RPMI7951 (cell line): Measurements from ENCODE around the gene ANAPC2. TPM values are rescaled to one million over a fixed set of nuclear protein-coding genes. Genes with fewer than 3 reads are reported as not detected.

Experiments
- DNase-seq: peaks from one replicate; pipeline ENCODE4 v3.0.0-alpha.2; 2012; ENCODE audit warnings: low read depth
- total RNA-seq: library from RNA; depleted of rRNA; stranded (reverse); fragments of >200 nt; shearing (Covaris generic); gene quantifications from 2 replicates; pipeline ENCODE4 v1.2.3, GENCODE V29; 2014

ANAPC2 gene
- total RNA-seq, 1 experiment from 2014 or later, result 8.1 TPM

DNA sequence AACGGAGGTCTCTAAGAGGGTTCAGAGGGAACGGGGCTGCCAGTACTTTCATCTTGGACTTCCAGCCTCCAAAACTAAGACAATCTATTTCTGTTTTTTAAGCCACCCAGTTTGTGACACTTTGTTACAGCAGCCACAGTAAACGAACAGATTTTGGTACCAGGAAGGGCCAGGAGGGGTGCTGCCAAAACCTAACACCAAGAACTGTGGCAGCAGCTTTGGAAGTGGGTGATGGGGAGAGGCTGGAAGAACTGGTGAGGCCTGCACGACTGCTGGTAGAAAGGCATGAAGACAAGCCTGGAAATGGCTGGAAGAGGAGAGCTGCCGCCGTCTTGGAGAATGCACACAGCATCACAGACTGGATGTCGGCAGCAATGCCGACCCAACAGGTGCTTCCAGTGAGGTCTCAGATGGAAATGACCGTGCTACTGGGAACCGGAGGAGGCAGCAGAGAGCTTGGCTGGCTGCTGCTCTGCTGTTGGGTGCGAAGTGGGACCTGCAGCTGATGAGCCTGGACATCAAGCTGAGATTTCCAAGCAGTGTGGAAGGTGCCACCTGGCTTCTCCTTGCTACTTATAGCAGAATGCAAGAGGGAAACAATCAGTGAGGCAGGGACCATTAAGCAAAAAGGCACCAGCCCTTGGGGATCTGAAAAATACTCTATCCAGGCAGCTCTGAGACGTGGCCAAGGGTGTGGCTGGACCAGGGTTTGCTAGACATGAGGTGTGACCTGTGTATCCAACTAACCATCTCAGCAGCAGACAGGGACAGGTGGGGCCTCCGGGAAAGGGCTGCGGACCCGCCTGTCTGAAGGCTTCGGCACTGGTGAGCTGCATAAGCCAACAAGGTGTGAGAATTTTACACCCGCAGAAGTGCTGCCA, 11.8 kb downstream of the ANAPC2 start:
- peak; percentile 29 for DNase-seq

- DNase-seq, result no peak
Measured at GRCh38 chr9:137175345-137175961, 12.9 kb downstream of the ANAPC2 start.

GRCh38 chr9:137174722-137175293, 13.6 kb downstream of the ANAPC2 start:
- no peak for DNase-seq

- DNase-seq, result no peak
Measured at GRCh38 chr9:137173796-137174664, 14.3 kb downstream of the ANAPC2 start.

DNA sequence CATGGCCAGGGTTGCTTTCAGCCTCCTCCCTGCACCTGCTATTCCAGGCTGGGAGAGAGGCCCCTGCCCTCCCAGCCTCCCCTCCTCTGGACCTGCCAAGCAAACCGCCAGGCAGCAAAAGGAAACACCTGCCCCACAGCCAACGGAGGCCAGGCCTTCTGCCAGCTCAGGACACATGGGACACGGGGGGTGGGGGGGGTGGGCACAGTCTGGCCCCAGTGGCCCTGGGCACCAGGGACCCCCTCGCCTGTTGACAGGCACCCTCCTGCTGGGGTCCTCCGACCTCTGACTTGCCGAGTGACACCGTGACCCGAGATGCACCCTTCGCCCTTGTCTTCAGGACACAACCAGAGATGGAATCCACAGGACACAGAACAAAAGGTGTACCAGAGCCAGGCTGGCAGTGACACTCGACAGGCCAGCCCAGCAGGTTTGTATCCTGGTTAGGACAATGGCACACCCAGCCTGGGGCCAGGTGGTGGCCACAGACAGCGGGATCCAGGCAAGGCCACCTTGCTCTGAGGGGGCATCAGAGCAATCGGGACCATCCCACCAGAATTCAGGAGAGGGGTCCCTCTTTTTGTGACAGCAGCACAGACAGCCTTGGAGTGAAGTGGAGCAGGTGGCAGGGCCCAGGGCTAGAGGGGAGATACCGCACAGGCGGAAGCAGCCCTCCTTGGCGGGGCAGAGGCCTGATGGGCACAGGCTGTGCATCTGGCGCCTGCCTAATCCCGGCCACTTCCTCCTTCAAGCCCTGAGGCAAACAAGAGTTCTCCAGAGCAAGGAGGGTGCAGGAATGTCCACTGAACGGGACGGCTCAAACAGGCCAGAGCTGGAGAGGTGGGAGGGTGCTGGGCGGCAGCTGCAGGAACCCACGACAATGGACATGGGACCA, 15.2 kb downstream of the ANAPC2 start:
- peak; percentile 37 for DNase-seq

GRCh38 chr9:137171149-137171900, 17.0 kb downstream of the ANAPC2 start:
- no peak for DNase-seq

DNA sequence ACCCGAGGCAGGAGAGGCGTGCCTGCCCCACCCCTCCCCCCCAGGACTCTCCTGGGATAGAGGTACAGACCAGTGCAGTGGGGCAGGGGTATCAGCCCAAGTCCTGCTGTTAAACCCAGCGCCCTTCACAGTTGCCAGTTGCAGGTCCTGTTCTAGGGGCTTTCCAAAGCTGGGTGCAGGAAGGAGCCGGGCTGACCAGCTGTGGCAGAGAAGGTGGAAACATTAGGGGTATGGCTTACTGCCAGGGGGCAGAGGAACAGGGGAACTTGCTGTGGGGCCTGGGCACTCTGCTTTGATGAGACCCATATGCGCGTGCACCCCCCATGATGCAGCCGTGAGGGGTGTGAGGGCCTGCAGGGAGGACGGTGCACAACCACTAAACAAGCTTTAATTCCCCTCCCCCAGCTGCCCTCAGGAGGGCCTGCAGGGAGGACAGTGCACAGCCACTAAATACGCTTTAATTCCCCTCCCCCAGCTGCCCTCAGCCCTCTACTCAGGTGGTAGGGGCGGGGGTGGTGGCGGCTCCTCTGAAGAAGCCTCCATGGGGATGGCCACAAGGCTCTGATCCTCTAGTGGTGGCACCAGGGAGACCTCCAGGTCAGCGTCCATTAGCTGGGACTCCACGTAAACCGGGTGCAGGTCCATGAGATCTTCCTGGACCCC, 17.7 kb downstream of the ANAPC2 start:
- DNase-seq, result no peak

- no peak for DNase-seq
Measured at GRCh38 chr9:137169896-137170358, 18.4 kb downstream of the ANAPC2 start, which contains the start of gene LRRC26. Gene LRRC26 (minus strand): TSS chr9:137170051. CDS start chr9:137169943, 108 bp downstream.

DNA sequence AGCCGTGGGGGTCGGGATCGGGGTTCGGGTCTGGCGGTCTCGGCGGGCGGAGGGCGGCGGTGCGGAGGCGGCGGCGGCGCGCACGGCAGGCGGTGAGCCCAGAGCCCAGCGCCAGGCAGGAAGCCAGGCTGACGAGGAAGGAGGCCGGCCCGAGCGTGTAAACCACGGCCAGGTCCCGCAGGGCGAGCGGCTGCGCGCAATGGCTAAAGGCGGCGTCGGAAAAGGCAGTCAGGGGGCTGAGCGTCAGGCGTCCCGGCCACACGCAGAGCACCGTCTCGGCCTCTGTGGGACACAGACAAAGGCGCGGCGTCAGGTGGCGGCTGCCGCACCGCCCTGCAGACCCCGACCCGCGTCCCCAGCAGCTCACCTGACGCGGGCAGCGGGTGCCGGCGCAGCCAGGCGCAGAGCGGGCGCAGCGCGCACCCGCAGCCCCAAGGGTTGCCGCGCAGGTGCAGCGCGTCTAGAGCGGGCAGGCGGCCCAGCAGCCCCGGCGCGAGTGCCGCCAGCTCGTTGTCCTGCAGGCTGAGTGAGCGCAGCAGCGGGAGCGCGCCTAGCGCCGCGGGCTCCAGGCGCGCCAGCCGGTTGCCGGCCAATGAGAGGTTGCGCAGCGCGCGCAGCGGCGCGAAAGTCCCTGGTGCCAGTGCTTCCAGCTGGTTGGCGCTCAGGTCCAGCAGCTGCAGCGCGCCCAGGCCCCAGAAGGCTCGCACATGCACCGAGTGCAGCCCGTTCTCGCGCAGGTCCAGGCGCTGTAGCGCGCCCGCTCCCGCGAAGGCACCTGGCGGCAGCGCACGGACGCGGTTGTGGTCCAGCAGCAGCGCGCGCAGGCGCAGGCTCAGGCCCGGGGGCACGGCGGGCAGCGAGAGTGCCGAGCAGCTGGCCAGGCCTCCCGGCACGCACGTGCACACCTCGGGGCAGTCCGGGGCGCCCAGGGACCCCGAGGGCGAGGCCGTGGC, 19.2 kb downstream of the ANAPC2 start:
- no peak for DNase-seq

DNA sequence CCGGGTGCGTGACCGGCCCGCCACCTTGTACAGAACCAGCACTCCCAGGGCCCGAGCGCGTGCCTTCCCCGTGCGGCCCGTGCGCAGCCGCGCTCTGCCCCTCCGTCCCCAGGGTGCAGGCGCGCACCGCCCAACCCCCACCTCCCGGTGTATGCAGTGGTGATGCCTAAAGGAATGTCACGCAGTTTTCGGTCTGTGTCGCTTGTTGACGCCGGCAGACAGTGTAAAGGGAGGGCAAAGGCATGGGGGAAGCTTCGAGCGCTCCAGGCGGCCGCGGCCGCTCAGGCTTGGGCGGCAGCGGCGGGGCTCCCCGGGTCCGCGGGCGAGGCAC, 19.8 kb downstream of the ANAPC2 start:
- DNase-seq, result no peak

DNA sequence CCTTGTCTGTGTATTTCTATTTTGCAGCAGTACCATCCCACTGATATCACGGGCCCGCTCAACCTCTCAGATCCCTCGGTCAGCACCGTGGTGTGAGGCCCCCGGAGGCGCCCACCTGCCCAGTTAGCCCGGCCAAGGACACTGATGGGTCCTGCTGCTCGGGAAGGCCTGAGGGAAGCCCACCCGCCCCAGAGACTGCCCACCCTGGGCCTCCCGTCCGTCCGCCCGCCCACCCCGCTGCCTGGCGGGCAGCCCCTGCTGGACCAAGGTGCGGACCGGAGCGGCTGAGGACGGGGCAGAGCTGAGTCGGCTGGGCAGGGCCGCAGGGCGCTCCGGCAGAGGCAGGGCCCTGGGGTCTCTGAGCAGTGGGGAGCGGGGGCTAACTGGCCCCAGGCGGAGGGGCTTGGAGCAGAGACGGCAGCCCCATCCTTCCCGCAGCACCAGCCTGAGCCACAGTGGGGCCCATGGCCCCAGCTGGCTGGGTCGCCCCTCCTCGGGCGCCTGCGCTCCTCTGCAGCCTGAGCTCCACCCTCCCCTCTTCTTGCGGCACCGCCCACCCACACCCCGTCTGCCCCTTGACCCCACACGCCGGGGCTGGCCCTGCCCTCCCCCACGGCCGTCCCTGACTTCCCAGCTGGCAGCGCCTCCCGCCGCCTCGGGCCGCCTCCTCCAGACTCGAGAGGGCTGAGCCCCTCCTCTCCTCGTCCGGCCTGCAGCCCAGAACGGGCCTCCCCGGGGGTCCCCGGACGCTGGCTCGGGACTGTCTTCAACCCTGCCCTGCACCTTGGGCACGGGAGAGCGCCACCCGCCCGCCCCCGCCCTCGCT, 20.4 kb downstream of the ANAPC2 start:
- no peak for DNase-seq

GRCh38 chr9:137167277-137167746, 21.0 kb downstream of the ANAPC2 start:
- no peak for DNase-seq

GRCh38 chr9:137166380-137167229, 21.8 kb downstream of the ANAPC2 start:
- DNase-seq, result no peak

DNA sequence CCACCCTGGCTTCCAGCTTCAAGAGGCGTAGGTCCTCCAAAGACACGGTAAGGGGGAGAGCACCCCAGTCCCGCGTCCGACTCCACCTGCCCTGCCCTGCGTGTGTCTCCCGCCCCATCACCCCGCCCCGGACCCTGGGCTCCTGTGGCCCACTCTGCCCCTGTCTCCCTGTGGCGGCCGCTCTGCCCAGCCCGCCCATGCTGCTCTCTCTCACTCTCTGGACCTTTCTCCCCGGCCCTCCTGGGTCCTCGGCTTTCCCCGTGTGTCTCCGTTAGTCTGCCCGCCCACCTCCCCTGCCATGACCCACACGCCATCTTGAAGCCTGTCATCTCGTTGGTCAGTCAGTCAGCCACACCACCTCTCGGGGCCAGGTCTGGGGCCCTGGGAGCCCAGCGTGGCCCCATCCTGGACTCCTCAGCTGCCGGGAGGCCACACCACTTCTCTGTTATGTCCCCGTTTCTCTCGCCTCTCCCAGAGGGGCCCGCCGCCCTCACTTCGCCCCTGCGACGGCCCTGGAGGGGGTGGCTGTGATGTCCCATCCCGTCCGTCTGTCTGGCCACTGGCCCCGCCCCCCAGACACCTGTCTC, 23.0 kb downstream of the ANAPC2 start:
- DNase-seq, result no peak

DNA sequence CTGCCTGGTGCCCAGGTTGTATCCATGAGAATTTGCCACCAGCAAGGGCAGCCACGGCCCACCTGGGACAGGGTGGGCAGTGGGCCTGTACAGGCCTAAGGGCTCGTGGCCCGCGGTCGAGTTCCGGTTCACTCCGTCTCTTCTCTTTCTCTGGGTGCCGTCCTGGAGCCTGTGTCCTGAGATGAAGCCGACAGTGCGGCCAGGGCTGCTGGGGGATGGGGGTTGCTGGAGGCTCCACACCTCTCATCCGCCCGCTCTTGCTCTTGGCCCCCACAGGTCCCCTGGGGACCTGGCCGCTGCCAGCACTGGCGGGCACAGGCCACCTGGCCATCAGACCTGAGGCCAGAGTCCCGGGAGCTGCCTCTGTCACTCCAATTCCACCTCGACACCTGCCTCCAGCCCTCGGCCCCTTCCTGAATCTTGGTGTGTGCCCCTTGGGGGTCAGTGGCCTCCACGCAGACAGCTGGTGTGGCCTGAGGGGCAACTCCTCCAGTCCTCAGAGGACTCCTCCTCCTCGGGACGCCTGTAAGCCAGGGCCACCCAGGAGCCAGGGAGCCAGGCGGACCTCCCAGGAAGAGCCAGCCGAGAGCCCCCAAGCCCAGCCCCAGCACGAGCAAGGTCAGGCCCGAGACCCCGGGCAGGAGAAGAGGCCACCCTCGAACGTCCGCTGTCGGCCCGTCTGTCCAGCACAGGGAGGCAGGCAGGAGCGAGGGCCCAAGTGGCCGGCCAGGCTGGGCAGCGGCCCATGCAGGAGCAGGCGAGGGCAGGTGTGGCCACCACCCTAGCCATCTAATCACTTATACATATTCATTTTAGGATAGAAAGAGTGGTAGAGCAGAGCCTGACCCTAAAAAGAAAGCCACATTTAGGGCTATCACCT, 23.8 kb downstream of the ANAPC2 start:
- no peak for DNase-seq
